Measurements from ENCODE around the gene ZNF516.

Gene ZNF516

GRCh38 chr18:76425146-76426131 is 69.6 kb downstream of the ZNF516 start:
- in situ Hi-C loops (cut with MboI; ENCODE audit: low pct_unique_long_range_greater_than_20kb, low sequenced_read_pairs, unreplicated experiment) = no loop called here
- TF ChIP-seq, protein P1, sequence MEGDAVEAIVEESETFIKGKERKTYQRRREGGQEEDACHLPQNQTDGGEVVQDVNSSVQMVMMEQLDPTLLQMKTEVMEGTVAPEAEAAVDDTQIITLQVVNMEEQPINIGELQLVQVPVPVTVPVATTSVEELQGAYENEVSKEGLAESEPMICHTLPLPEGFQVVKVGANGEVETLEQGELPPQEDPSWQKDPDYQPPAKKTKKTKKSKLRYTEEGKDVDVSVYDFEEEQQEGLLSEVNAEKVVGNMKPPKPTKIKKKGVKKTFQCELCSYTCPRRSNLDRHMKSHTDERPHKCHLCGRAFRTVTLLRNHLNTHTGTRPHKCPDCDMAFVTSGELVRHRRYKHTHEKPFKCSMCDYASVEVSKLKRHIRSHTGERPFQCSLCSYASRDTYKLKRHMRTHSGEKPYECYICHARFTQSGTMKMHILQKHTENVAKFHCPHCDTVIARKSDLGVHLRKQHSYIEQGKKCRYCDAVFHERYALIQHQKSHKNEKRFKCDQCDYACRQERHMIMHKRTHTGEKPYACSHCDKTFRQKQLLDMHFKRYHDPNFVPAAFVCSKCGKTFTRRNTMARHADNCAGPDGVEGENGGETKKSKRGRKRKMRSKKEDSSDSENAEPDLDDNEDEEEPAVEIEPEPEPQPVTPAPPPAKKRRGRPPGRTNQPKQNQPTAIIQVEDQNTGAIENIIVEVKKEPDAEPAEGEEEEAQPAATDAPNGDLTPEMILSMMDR (IDR thresholded peaks at IDR 0.05; ENCODE audit: extremely low read depth, insufficient read depth, missing control alignments) = no peak
- no peak for DNase-seq (ENCODE audit: low spot score)

DNA sequence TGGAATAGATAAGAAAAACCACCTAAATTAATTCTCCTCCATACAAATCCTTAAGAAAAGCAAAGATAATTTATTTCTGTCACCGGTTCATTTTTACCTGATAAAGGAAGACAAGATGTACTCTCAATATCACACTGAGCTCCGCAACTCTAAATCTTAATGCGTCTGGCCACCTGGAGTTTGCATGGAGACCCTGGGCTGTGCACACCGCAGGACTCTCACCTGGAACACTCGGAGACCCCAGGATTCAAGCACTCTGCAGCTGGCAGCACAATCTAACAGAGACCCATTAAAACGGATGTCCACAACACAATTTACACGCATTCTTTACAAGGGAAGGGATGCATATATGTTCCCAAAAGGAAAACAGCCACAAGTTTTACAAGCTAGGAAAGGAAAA is 72.2 kb downstream of the ZNF516 start:
- in situ Hi-C loops (cut with MboI; ENCODE audit: low pct_unique_long_range_greater_than_20kb, low sequenced_read_pairs, unreplicated experiment) = no loop called here
- no peak for DNase-seq (ENCODE audit: low spot score)
- TF ChIP-seq, protein P1 (IDR thresholded peaks at IDR 0.05; ENCODE audit: extremely low read depth, insufficient read depth, missing control alignments) = no peak

DNA sequence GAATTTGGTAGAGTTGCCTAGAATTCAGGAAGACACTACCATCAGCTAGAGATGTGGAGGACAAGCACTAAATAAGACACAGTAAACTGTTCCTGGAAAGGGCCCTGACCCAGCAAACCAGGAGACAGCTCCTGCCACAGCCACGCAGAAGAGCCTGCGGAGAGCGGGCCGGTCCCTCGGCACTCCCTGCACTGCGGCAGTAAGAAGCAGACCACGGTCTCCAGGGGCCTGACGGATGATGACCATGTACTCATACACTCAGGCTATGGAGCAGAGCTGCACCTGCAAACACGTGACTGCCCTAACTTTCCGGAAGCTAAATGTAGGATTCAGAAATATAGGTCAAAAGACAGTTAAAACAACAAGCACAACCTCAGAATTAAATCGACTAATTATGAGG is 72.9 kb downstream of the ZNF516 start:
- in situ Hi-C loops (cut with MboI; ENCODE audit: low pct_unique_long_range_greater_than_20kb, low sequenced_read_pairs, unreplicated experiment) = no loop called here
- TF ChIP-seq, protein P1 (IDR thresholded peaks at IDR 0.05; ENCODE audit: extremely low read depth, insufficient read depth, missing control alignments) = no peak
- no peak for DNase-seq (ENCODE audit: low spot score)

- no peak for DNase-seq (ENCODE audit: low spot score)
- in situ Hi-C loops (cut with MboI; ENCODE audit: low pct_unique_long_range_greater_than_20kb, low sequenced_read_pairs, unreplicated experiment) = no loop called here
- TF ChIP-seq, protein P1 (IDR thresholded peaks at IDR 0.05; ENCODE audit: extremely low read depth, insufficient read depth, missing control alignments) = no peak
Observed at GRCh38 chr18:76421685-76422078, 73.4 kb downstream of the ZNF516 start.

DNA sequence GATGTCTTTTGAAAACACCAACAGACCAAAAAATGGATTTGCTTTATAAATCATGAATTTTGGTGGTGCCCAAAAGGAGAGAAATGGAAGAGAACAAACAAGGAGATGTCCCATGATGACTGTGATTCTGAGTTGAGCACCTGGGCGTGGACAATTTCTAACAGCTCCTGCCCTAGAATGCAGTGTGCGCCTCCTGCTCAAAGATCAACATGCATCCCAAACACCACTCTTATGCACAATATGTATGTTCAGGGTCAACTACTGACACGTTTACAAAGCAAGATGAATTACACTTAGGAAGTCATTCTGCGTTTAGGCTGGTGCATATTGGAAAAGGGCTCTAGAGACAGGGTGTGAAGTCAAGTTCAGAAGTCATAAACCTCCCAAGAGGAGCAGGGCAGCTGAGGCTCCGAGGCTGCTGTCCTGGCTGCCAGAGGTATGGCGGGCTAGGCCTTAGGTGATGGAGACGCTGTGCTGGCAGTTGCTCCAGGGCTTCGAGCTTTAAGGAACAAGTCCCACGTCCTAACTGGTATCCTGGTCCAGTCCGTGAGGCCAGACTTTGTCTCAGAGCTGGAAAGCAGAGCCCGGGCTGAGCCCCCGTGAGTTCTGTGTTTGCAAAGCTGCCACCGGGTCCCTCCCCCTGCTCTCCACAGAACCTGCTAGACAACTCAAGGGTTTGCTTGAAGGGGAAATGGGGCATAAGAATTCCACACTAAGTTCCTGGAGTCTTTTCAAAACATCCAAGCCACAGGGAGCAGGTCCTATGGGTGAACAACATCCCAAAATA is 74.0 kb downstream of the ZNF516 start:
- in situ Hi-C loops (cut with MboI; ENCODE audit: low pct_unique_long_range_greater_than_20kb, low sequenced_read_pairs, unreplicated experiment) = no loop called here
- TF ChIP-seq, protein P1 (IDR thresholded peaks at IDR 0.05; ENCODE audit: extremely low read depth, insufficient read depth, missing control alignments) = no peak

DNA sequence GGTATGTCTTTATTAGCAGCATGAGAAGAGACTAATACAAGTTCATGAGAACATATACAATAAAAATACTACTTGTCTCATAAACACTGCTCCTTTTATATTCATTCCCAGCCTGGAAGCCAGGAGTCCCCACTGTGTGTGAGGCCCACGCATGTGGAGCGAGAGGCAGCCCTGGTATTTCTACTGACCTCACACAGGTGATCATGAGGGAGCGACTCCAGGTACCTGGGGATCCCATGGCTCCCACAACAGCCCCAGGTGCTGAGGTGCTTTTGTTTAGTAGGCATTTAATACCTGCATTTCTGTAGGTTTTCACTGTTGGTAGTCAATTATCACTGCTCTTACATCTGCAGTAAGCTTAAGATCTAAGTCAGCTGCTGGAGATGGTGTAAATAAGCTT is 75.2 kb downstream of the ZNF516 start:
- in situ Hi-C loops (cut with MboI; ENCODE audit: low pct_unique_long_range_greater_than_20kb, low sequenced_read_pairs, unreplicated experiment) = no loop called here
- no peak for DNase-seq (ENCODE audit: low spot score)
- TF ChIP-seq, protein P1 (IDR thresholded peaks at IDR 0.05; ENCODE audit: extremely low read depth, insufficient read depth, missing control alignments) = no peak

More for the DNA sequence above, 74.0 kb downstream of the ZNF516 start:
- no peak for DNase-seq (ENCODE audit: low spot score)

Data from GM13977 (cell line).